Fibroblast of mammary gland (primary cell): ENCODE results near the gene LDB2.
A peak's percentile ranks its signal among the peaks of the same experiment; 100 is the strongest.
"Not testable (repeated sequence)": the region's sequence is repeated elsewhere in the genome, so short reads cannot be mapped to it uniquely, and the experiment has no call there.

Experiments
- DNase-seq: peaks from one replicate; pipeline ENCODE4 v3.0.0-alpha.2; 2010; ENCODE audit warnings: low read depth
- H3K4me3 ChIP-seq: 2 replicates; pipeline ENCODE4 v1.5.1; 2011; ENCODE audit warnings: low read depth, mild to moderate bottlenecking, low read length, moderate library complexity; ENCODE audit not compliant: control insufficient read depth
- TF ChIP-seq, protein P1 (sequence below): conservative IDR thresholded peaks from 2 replicates; pipeline ENCODE4 v1.5.1; 2011; ENCODE audit warnings: low read depth, low read length, inconsistent platforms; ENCODE audit not compliant: control insufficient read depth, insufficient read depth

Gene LDB2

GRCh38 chr4:16636912-16637630 lies 261.4 kb downstream of the LDB2 start:
- TF ChIP-seq, protein P1, sequence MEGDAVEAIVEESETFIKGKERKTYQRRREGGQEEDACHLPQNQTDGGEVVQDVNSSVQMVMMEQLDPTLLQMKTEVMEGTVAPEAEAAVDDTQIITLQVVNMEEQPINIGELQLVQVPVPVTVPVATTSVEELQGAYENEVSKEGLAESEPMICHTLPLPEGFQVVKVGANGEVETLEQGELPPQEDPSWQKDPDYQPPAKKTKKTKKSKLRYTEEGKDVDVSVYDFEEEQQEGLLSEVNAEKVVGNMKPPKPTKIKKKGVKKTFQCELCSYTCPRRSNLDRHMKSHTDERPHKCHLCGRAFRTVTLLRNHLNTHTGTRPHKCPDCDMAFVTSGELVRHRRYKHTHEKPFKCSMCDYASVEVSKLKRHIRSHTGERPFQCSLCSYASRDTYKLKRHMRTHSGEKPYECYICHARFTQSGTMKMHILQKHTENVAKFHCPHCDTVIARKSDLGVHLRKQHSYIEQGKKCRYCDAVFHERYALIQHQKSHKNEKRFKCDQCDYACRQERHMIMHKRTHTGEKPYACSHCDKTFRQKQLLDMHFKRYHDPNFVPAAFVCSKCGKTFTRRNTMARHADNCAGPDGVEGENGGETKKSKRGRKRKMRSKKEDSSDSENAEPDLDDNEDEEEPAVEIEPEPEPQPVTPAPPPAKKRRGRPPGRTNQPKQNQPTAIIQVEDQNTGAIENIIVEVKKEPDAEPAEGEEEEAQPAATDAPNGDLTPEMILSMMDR, result no peak
- peak; percentile 73 for DNase-seq
- no peak overlapping the region for H3K4me3 ChIP-seq

DNA sequence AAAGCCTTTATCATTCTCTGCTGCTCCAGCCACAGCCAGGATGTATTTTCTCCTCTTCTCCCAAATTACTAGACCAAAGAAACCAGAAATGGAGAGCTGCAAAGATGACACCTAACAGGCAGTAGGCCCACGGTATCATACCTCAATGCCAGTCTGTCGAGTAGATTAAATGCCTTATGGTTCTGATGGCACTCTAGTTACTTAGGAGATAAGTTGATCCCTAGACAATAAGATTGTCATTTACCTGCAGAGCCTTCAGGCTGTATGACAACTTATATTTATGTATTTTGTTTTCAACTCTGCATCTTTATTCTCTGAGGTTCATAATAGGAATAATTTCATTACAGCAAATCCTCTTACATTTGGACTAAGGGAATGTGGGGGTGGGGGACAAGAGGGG lies 262.1 kb downstream of the LDB2 start:
- no peak for DNase-seq
- no peak overlapping the region for H3K4me3 ChIP-seq
- TF ChIP-seq, protein P1, result no peak

- H3K4me3 ChIP-seq, DNase-seq: not testable (repeated sequence)
Observed at GRCh38 chr4:16629274-16629673, 269.2 kb downstream of the LDB2 start.

DNA sequence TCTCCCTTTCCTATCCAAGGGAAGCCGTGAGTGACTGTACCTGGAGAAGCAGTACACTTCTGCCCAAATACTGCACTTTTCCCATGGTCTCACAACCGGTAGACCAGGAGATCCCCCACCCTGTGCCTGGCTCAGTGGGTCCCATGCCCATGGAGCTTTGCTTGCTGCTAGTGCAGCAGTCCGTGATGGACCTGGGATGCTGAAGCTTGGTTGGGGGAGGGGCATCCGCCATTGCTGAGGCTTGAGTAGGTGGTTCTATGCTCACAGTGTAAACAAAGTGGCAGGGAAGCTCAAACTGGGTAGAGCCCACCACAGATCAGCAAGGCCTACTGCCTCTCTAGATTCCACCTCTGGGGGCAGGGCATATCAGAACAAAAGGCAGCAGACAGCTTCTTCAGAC lies 269.6 kb downstream of the LDB2 start:
- H3K4me3 ChIP-seq, DNase-seq: not testable (repeated sequence)

DNA sequence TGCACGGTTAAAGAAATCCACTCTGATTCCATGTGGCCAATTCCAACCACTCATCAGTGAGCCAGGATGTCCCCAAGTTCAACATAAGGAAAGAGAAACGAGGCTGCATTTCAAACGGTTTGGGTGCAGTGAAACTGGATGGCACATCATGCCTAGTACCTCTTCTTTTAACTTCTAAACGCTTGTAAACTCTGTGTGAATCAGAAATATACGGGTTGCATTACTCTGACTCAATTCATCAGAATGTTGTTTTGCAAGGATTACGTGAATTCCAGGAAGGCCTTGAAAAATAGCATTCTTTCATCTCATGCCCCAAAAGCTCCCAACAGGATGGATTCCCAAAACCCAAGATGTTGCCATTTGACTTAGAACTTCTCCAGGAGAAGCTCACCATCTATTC lies 270.4 kb downstream of the LDB2 start:
- DNase-seq, result peak; percentile 96
- TF ChIP-seq, protein P1, result no peak
- H3K4me3 ChIP-seq, result no peak overlapping the region

- no peak overlapping the region for H3K4me3 ChIP-seq
- peak; percentile 99 for DNase-seq
- TF ChIP-seq, protein P1, result no peak
Observed at GRCh38 chr4:16626945-16627344, 271.5 kb downstream of the LDB2 start.

DNA sequence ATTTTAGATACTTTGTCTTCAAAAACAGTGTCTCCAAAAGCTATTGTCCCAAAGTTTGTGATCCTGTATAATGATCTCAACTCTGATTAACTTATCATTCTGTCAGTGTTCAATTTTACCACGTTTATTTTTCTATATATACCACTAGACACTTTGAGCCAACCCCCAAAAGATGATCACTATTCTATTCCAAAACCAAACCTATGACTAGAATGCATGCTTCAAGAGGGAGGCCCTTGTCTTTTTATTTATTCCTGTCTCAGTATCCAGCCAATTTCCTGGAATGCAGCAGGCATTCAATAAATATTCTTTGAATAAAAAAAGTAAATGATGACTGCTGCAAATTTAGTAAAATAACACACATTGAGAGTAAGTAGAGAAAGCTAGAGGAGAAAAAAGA lies 275.6 kb downstream of the LDB2 start:
- H3K4me3 ChIP-seq, result no peak overlapping the region
- TF ChIP-seq, protein P1, result no peak
- DNase-seq, result no peak

DNA sequence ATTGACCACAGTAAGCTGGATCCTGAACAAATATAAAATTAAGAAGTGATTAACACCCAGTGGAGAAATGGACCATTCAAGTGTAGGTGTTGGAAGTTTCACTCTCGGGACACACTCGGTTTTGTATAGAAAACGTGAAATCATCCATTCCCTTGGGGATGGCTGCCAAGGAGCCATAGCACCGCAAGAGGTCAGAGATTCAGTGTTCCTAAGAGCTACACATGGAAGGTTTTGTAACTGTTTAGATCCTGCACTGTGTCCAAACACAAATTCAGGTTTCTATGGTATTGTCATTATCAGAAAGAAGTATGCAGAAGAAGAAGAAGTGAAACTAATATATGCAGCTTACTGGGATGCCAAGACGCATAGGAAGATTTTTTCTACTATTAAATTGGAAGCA lies 281.0 kb downstream of the LDB2 start:
- peak; percentile 79 for DNase-seq
- no peak overlapping the region for H3K4me3 ChIP-seq
- TF ChIP-seq, protein P1, result peak; percentile 9
